ENCODE results near the gene G6PC3.

Gene G6PC3

DNA sequence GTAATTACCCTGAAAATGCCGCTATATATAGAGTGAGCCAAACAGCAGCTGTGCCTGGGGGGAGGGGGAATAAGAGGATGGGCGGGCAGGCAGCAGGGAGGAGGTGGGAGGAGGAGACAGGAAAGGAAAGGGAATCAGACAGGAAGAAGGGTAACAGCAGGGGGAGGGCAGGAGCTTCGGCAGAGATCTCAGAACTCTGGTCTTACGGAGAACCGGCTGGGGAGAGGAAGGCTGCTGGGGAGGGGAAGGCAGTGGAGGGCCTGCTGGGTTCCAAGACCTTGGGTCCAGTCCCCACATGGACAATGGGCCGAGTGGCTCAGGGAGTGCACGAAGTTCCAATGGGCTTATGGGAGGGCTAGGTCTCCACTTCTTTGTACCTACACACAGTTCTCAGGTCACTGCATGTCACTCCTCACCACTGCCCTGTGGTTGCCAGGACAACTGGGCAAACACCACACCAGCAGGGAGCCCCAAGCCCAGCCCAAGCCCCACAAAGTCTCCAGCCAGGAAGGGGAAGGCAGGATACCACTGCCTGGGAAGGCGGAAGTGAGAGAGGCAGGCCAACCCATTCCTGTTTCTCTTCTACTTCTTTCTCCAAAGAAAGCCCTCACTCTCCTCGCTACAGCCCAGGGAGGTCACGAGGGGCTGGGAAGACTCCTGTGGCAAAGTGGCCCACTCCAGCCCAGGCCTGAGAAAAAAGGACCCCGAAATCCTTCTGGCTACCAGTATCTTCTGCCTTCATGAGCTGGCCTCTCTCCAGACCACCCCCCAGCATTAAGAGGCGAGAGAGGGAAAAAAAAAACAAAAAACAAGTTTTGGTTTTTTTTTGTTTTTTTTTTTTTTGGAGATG is 25.3 kb downstream of the G6PC3 start (continued):
- TF ChIP-seq, protein P1, sequence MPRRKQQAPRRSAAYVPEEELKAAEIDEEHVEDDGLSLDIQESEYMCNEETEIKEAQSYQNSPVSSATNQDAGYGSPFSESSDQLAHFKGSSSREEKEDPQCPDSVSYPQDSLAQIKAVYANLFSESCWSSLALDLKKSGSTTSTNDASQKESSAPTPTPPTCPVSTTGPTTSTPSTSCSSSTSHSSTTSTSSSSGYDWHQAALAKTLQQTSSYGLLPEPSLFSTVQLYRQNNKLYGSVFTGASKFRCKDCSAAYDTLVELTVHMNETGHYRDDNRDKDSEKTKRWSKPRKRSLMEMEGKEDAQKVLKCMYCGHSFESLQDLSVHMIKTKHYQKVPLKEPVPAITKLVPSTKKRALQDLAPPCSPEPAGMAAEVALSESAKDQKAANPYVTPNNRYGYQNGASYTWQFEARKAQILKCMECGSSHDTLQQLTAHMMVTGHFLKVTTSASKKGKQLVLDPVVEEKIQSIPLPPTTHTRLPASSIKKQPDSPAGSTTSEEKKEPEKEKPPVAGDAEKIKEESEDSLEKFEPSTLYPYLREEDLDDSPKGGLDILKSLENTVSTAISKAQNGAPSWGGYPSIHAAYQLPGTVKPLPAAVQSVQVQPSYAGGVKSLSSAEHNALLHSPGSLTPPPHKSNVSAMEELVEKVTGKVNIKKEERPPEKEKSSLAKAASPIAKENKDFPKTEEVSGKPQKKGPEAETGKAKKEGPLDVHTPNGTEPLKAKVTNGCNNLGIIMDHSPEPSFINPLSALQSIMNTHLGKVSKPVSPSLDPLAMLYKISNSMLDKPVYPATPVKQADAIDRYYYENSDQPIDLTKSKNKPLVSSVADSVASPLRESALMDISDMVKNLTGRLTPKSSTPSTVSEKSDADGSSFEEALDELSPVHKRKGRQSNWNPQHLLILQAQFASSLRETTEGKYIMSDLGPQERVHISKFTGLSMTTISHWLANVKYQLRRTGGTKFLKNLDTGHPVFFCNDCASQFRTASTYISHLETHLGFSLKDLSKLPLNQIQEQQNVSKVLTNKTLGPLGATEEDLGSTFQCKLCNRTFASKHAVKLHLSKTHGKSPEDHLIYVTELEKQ (tag by site-specific recombination; IDR thresholded peaks at IDR 0.05; ENCODE audit: borderline replicate concordance): no peak
- TF ChIP-seq KLF17 (tag by site-specific recombination; IDR thresholded peaks at IDR 0.05): peak; percentile 66
- TF ChIP-seq ZNF629 (tag by site-specific recombination; IDR thresholded peaks at IDR 0.05): peak; percentile 58; the same call in 1 of the 2 replicates
- TF ChIP-seq, protein P2, sequence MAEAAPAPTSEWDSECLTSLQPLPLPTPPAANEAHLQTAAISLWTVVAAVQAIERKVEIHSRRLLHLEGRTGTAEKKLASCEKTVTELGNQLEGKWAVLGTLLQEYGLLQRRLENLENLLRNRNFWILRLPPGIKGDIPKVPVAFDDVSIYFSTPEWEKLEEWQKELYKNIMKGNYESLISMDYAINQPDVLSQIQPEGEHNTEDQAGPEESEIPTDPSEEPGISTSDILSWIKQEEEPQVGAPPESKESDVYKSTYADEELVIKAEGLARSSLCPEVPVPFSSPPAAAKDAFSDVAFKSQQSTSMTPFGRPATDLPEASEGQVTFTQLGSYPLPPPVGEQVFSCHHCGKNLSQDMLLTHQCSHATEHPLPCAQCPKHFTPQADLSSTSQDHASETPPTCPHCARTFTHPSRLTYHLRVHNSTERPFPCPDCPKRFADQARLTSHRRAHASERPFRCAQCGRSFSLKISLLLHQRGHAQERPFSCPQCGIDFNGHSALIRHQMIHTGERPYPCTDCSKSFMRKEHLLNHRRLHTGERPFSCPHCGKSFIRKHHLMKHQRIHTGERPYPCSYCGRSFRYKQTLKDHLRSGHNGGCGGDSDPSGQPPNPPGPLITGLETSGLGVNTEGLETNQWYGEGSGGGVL (tag by site-specific recombination; IDR thresholded peaks at IDR 0.05): peak; percentile 96
- TF ChIP-seq ZSCAN4 (tag by site-specific recombination; IDR thresholded peaks at IDR 0.05): no peak
- TF ChIP-seq, protein P3, sequence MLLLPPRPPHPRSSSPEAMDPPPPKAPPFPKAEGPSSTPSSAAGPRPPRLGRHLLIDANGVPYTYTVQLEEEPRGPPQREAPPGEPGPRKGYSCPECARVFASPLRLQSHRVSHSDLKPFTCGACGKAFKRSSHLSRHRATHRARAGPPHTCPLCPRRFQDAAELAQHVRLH (tag by site-specific recombination; IDR thresholded peaks at IDR 0.05): peak; percentile 70
- peak; percentile 56; the same call in 1 of the 2 replicates for TF ChIP-seq ZNF391 (tag by site-specific recombination; IDR thresholded peaks at IDR 0.05; ENCODE audit: borderline replicate concordance, low read depth)
- TF ChIP-seq ZFP41 (tag by site-specific recombination; IDR thresholded peaks at IDR 0.05; ENCODE audit: borderline replicate concordance): no peak
- no peak for TF ChIP-seq ZNF350 (tag by site-specific recombination; IDR thresholded peaks at IDR 0.05)
- TF ChIP-seq ZNF514 (tag by site-specific recombination; IDR thresholded peaks at IDR 0.05): no peak
- TF ChIP-seq, protein P4, sequence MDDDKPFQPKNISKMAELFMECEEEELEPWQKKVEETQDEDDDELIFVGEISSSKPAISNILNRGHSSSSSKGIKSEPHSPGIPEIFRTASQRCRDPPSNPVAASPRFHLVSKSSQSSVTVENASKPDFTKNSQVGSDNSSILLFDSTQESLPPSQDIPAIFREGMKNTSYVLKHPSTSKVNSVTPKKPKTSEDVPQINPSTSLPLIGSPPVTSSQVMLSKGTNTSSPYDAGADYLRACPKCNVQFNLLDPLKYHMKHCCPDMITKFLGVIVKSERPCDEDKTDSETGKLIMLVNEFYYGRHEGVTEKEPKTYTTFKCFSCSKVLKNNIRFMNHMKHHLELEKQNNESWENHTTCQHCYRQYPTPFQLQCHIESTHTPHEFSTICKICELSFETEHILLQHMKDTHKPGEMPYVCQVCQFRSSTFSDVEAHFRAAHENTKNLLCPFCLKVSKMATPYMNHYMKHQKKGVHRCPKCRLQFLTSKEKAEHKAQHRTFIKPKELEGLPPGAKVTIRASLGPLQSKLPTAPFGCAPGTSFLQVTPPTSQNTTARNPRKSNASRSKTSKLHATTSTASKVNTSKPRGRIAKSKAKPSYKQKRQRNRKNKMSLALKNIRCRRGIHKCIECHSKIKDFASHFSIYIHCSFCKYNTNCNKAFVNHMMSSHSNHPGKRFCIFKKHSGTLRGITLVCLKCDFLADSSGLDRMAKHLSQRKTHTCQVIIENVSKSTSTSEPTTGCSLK (tag by site-specific recombination; IDR thresholded peaks at IDR 0.05): no peak
- no peak for TF ChIP-seq ZNF747 (tag by site-specific recombination; IDR thresholded peaks at IDR 0.05)
- TF ChIP-seq ZNF529 (tag by site-specific recombination; IDR thresholded peaks at IDR 0.05; ENCODE audit: insufficient replicate concordance): no peak
- TF ChIP-seq ZBTB1 (tag by site-specific recombination; IDR thresholded peaks at IDR 0.05): no peak
- no peak for TF ChIP-seq PBX3 (CRISPR knock-in tag; IDR thresholded peaks at IDR 0.05)
- TF ChIP-seq, protein P5, sequence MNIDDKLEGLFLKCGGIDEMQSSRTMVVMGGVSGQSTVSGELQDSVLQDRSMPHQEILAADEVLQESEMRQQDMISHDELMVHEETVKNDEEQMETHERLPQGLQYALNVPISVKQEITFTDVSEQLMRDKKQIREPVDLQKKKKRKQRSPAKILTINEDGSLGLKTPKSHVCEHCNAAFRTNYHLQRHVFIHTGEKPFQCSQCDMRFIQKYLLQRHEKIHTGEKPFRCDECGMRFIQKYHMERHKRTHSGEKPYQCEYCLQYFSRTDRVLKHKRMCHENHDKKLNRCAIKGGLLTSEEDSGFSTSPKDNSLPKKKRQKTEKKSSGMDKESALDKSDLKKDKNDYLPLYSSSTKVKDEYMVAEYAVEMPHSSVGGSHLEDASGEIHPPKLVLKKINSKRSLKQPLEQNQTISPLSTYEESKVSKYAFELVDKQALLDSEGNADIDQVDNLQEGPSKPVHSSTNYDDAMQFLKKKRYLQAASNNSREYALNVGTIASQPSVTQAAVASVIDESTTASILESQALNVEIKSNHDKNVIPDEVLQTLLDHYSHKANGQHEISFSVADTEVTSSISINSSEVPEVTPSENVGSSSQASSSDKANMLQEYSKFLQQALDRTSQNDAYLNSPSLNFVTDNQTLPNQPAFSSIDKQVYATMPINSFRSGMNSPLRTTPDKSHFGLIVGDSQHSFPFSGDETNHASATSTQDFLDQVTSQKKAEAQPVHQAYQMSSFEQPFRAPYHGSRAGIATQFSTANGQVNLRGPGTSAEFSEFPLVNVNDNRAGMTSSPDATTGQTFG (tag by site-specific recombination; IDR thresholded peaks at IDR 0.05; ENCODE audit: borderline replicate concordance): no peak
- TF ChIP-seq ZNF501 (tag by site-specific recombination; IDR thresholded peaks at IDR 0.05): peak; percentile 70
- peak; percentile 42; the same call in 1 of the 2 replicates for TF ChIP-seq HIC1 (tag by site-specific recombination; IDR thresholded peaks at IDR 0.05)
